Smooth muscle cell of the brain vasculature (primary cell): ENCODE measurements around the gene SHF.
A peak's percentile ranks its signal among the peaks of the same experiment; 100 is the strongest.

Source experiments
- DNase-seq: peaks from one replicate; pipeline ENCODE4 v3.0.0-alpha.2; 2012; ENCODE audit warnings: low read depth, low spot score

The SHF gene

GRCh38 chr15:45169608-45170480 lies 17.9 kb downstream of the SHF start:
- no peak for DNase-seq

DNA sequence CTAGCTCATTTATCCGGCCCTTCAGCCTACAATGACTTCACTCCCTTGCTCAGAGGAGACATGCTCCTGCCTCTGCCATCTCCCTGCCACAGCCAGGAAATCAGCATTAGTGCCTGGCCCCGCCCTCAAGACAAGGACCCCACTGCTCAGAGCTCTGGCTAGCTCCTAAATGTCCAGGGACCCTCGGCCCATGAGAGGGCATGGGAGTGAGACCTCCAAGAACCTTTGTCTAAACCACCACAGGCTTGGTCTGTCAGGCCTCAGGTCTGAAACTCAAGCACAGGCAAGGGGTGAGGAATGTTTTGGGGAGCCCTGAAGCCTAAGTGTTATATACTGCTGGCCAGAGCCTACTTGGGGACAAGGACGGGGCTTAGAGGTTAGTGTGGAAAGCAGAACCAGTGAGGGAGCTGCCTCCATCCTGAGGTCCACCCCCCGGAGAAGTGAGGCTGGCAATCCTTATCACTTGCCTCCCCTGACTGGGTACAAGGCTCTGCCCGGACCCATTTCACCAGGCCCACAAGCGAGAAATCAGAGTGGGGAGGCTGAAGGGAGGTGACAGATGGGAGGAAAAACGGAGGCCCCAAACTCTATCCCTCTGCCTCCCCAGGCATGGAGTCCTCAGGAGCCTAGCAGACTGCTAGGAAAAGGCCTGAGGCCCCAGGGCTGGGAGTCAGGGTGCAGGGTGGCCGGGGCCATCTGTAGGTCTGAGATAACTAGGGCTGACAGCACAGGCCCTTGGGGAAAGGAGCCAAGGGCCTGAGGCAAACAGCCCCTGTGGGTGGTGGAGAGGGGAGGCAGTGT lies 18.8 kb downstream of the SHF start:
- no peak for DNase-seq

DNA sequence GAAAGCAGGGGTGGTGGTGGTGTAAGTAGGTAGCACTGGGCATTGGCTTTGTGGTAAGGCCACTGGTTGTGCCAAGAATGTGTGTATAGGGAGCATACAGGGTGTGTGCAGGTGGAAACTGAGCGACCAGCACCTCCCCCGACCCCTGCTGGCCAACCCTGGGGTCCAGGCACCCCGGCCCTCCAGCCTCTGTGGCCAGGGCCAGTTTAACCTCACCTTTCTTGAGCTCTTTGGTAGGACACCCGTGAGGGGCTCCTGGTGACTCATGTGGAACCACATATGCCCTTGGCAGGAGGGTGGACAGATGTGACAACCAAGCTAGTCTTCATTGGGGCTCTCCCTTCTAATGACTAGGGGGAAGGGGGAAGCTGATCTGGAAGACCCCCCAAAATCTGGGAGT lies 19.5 kb downstream of the SHF start:
- no peak for DNase-seq

GRCh38 chr15:45167631-45168205 lies 20.0 kb downstream of the SHF start:
- DNase-seq = no peak

GRCh38 chr15:45166834-45167630 lies 20.7 kb downstream of the SHF start:
- DNase-seq = peak; percentile 46

- DNase-seq = no peak
Observed at GRCh38 chr15:45165536-45165935, 22.2 kb downstream of the SHF start.

- no peak for DNase-seq
Observed at GRCh38 chr15:45164914-45165313, 22.9 kb downstream of the SHF start.

DNA sequence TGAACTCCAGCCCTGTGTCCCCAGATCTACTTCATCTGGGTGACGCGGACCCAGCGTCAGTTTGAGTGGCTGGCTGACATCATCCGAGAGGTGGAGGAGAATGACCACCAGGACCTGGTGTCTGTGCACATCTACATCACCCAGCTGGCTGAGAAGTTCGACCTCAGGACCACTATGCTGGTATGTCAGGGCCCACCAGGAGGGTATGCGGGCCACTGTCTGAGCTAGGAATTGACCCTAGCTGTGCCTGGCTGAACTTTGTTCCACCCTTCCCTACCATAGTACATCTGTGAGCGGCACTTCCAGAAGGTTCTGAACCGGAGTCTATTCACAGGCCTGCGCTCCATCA lies 24.3 kb downstream of the SHF start:
- DNase-seq = no peak

DNA sequence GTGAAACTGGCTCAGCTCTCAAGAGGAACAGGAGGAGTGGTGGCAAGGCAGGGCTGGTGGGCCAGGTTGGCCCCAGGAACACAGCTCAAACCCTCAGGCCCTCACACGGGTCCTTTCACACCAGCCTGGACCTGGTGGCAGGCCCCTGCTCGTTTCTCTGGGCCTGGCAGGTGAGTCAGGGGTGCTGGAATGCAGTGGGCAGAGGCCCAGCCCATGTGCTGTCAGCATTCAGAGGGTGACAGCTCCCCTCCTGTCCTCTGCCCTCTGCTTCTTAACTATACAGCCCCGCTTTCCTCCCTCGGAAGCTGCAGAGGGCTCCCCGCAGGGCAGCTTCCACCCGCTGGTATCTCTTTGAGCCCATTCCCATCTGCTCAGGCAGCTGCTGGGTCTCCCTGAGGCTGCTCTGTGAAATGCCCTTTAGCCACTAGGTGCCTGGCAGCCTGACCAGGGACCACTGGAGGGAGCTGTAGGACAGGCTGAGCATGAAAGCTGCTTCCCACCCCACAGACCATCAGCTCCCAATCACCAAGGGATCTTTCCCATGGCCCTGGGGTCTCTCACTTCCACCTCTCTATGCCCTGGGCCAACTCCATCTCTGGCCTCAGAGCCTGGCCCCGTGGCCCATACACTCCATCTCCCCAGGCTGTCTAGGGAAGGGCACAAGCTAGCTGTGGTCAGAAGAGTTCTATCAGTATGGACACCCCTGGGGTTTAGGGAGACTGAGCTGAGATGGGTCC lies 24.8 kb downstream of the SHF start:
- peak; percentile 66 for DNase-seq

DNA sequence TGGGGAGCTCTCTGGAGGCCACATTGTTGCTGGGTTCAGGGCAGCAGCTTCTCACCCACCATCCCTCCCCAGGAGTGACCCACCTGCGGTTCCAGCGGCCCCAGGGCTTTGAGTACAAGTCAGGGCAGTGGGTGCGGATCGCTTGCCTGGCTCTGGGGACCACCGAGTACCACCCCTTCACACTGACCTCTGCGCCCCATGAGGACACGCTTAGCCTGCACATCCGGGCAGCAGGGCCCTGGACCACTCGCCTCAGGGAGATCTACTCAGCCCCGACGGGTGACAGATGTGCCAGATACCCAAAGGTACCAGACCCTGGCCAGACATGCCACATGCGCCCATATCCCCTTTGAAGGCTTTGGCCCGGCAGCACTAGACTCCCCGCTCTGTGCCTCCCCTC lies 26.1 kb downstream of the SHF start:
- no peak for DNase-seq

DNA sequence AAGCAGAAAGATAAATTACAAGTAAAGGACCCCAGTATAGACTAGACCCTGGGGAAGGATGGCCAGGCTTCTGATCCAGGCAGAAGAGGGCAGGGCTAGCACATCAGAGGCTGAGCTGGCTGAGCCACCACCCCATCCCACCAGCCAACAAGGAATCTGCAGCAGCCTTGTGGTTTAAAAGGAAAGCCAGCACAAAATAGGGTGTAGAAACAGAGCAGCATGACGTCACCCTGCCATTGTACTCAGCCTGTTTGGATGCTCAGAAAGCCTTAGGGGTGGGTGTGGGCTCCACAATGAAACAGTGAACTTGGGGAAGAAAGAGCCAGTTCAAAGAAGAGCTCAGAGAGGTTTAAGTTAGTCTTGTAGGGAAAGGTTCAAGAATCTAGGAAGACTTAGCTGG lies 29.8 kb downstream of the SHF start:
- no peak for DNase-seq

- no peak for DNase-seq
Observed at GRCh38 chr15:45156744-45157455, 30.9 kb downstream of the SHF start.

GRCh38 chr15:45155739-45156138 lies 32.0 kb downstream of the SHF start:
- no peak for DNase-seq

GRCh38 chr15:45151998-45152828 lies 35.6 kb downstream of the SHF start:
- DNase-seq = no peak

DNA sequence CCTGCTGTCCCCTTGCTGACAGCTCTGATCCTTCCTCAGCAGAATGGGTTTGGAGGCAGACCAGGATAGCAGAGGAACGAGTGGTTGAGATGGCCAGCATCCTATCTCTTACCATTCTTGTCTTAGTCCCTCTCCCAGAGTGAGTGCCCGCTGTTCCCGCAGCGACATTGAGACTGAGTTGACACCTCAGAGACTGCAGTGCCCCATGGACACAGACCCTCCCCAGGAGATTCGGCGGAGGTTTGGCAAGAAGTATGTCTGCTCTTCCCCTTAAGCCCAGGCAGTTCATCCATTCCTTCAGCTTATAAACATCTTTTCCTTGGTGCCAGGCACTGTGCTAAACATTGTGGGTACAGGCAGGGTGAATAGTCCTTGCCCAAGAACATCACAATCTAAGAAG lies 36.8 kb downstream of the SHF start:
- DNase-seq = no peak

GRCh38 chr15:45150481-45150880 lies 37.3 kb downstream of the SHF start:
- no peak for DNase-seq

DNA sequence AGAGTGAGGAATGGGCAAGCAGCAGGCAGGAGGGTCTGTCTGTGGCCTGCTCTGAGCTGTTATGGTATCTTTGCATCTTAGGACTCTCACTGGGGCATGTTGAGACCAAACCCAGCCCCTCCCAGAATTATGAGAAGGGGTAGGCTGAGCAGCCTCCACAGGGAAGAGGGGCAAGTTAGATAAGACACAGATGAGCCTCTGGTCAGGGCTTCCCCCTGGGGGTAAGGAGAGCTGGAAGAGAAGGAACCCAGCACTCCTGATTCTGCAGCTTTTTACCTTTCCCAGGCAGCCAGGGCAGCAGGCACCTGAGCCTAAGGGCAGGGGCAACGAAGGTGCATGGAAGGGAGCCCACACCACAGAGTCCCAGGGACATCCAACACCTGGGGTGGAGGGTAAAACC lies 38.7 kb downstream of the SHF start:
- DNase-seq = no peak

GRCh38 chr15:45148076-45149059 lies 39.4 kb downstream of the SHF start:
- no peak for DNase-seq
